Gastrocnemius medialis (tissue), 4 donors: ENCODE measurements around the gene S100A8.

ENCODE experiments used
- CTCF ChIP-seq, 5 experiments: fragments of 450-650 bp in 3 of 5; fragments of 200-600 bp in 2 of 5; sonication (generic) in 2 of 5; IDR thresholded peaks in 4 of 5; conservative IDR thresholded peaks in 1 of 5; 1 replicate in 4 of 5; 2 replicates in 1 of 5; pipeline ENCODE4 v1.5.1; 2016 to 2019; ENCODE audit warnings: antibody characterized with exemption in 5 of 5, mild to moderate bottlenecking in 3 of 5, moderate library complexity in 3 of 5
- POLR2A ChIP-seq, 2 donors: fragments of 450-650 bp; IDR thresholded peaks; one replicate each; pipeline ENCODE4 v1.6.1; 2017; ENCODE audit warnings: antibody characterized with exemption in 2 of 2, mild to moderate bottlenecking in 2 of 2, moderate library complexity in 2 of 2

- no peak for TF ChIP-seq CTCF (IDR thresholded peaks at IDR 0.05 in 4 of 5, conservative IDR thresholded peaks at IDR 0.05 in 1 of 5)
- no peak for TF ChIP-seq POLR2A (IDR thresholded peaks at IDR 0.05)
These were observed 1.4 kb upstream of the S100A8 start for GRCh38 chr1:153392258-153392657.
